ENCODE results near the gene IGFBP4. TPM values are rescaled to one million over a fixed set of nuclear protein-coding genes. Genes with fewer than 3 reads are reported as not detected.

Gene IGFBP4
- total RNA-seq, 2 donors from 2014 or later, result 81.0 to 237 TPM

DNA sequence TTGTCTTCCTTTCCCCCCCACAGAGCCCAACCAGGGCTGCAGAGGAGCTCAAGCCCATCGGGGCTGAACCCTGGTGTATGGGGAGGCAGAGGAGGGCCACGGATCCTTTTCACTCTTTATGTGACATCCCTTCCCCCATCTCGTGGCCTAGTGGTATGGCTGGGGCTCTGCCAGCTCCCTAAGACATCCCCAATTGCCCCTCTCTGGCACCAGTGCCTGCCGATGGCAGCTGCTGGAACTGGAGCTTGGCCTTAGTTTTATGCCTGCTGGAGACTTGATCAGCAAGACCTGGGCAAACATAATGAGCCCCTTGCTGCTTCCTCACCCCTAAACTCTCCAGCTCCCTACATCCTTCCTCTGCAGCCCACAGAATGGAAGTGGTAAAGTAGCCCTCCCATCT is 17.5 kb upstream of the IGFBP4 start:
- no peaks in the 10 kb centered on the region for H3K9me3 ChIP-seq
- H3K4me1 ChIP-seq, result no peaks in the 10 kb centered on the region
- no peak overlapping the region for H3K27ac ChIP-seq
- H3K36me3 ChIP-seq, result no peaks in the 10 kb centered on the region
- TF ChIP-seq, protein P1, sequence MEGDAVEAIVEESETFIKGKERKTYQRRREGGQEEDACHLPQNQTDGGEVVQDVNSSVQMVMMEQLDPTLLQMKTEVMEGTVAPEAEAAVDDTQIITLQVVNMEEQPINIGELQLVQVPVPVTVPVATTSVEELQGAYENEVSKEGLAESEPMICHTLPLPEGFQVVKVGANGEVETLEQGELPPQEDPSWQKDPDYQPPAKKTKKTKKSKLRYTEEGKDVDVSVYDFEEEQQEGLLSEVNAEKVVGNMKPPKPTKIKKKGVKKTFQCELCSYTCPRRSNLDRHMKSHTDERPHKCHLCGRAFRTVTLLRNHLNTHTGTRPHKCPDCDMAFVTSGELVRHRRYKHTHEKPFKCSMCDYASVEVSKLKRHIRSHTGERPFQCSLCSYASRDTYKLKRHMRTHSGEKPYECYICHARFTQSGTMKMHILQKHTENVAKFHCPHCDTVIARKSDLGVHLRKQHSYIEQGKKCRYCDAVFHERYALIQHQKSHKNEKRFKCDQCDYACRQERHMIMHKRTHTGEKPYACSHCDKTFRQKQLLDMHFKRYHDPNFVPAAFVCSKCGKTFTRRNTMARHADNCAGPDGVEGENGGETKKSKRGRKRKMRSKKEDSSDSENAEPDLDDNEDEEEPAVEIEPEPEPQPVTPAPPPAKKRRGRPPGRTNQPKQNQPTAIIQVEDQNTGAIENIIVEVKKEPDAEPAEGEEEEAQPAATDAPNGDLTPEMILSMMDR (IDR thresholded peaks at IDR 0.05), result no peak
- no peak for DNase-seq (ENCODE audit: low spot score)
- H3K4me3 ChIP-seq, result no peak overlapping the region
- H3K27me3 ChIP-seq, result no peaks in the 10 kb centered on the region

GRCh38 chr17:40427002-40427491 is 16.2 kb upstream of the IGFBP4 start:
- no peaks in the 10 kb centered on the region for H3K36me3 ChIP-seq
- no peaks in the 10 kb centered on the region for H3K4me1 ChIP-seq
- no peaks in the 10 kb centered on the region for H3K27me3 ChIP-seq
- H3K4me3 ChIP-seq, result no peak overlapping the region
- H3K9me3 ChIP-seq, result no peaks in the 10 kb centered on the region
- H3K27ac ChIP-seq, result no peak overlapping the region
- TF ChIP-seq, protein P1 (IDR thresholded peaks at IDR 0.05), result no peak
- peak; percentile 11 for DNase-seq (ENCODE audit: low spot score)

- no peaks in the 10 kb centered on the region for H3K27me3 ChIP-seq
- H3K4me1 ChIP-seq, result peaks cover 0 to 14% of the 10 kb centered on the region in 2 donors
- no peak overlapping the region for H3K4me3 ChIP-seq
- TF ChIP-seq, protein P1 (IDR thresholded peaks at IDR 0.05), result no peak
- no peaks in the 10 kb centered on the region for H3K9me3 ChIP-seq
- H3K36me3 ChIP-seq, result no peaks in the 10 kb centered on the region
- peak; percentile 28 for DNase-seq (ENCODE audit: low spot score)
- no peak overlapping the region for H3K27ac ChIP-seq
Measured at GRCh38 chr17:40430272-40431230, 12.7 kb upstream of the IGFBP4 start.

DNA sequence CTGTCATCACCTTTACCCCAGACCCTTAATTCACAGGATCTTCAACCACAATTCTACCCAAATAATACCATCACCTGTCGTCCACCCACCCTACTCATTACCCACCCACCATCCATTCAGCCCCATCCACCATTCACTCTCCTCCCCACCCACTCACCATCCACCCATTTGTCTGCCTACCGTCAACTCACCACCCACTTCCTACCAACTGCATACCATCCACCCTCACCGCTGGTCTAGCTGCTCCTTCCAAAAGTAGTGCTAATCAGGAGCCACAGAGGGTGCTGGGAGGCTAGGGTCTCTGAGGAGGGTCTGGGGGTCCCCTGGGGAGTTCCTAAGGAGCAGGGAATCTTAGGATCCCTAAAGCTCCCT is 12.0 kb upstream of the IGFBP4 start:
- TF ChIP-seq, protein P1 (IDR thresholded peaks at IDR 0.05), result no peak
- no peak overlapping the region for H3K4me3 ChIP-seq
- peak; percentile 21 for DNase-seq (ENCODE audit: low spot score)
- no peaks in the 10 kb centered on the region for H3K9me3 ChIP-seq
- no peak overlapping the region for H3K27ac ChIP-seq
- no peaks in the 10 kb centered on the region for H3K27me3 ChIP-seq
- no peaks in the 10 kb centered on the region for H3K36me3 ChIP-seq
- peaks cover 0 to 14% of the 10 kb centered on the region in 2 donors for H3K4me1 ChIP-seq

GRCh38 chr17:40432864-40433528 is 10.3 kb upstream of the IGFBP4 start:
- Histone ChIP-seq H3K9me3 (no peaks in the 10 kb centered on the region), H3K27me3 (no peaks in the 10 kb centered on the region), H3K36me3 (no peaks in the 10 kb centered on the region), H3K27ac (peak overlapping the region; percentile 5 to 29), H3K4me1 (peaks cover 0 to 29% of the 10 kb centered on the region in 2 donors), H3K4me3 (no peak overlapping the region)
- TF ChIP-seq, protein P1 (IDR thresholded peaks at IDR 0.05), result no peak
- no peak for DNase-seq (ENCODE audit: low spot score)
